Stromal cell of bone marrow (primary cell): ENCODE data around the gene CECR2.

ENCODE experiments used
- DNase-seq: peaks from one replicate; pipeline ENCODE4 v3.0.0-alpha.2; 2012; ENCODE audit warnings: low read depth

Gene CECR2

GRCh38 chr22:17460895-17461294 is 91.6 kb downstream of the CECR2 start:
- DNase-seq: no peak

- DNase-seq: no peak
Measured at GRCh38 chr22:17470880-17471500, 101.7 kb downstream of the CECR2 start.

- DNase-seq: peak; percentile 1
Measured at GRCh38 chr22:17471886-17472535, 102.8 kb downstream of the CECR2 start.

GRCh38 chr22:17472932-17473331 is 103.7 kb downstream of the CECR2 start:
- no peak for DNase-seq

- DNase-seq: no peak
Measured at GRCh38 chr22:17475318-17476230, 106.3 kb downstream of the CECR2 start.

GRCh38 chr22:17476838-17477237 is 107.6 kb downstream of the CECR2 start:
- no peak for DNase-seq

GRCh38 chr22:17477391-17477833 is 108.2 kb downstream of the CECR2 start:
- no peak for DNase-seq

GRCh38 chr22:17479135-17479534 is 109.9 kb downstream of the CECR2 start:
- DNase-seq: no peak

- DNase-seq: no peak
Measured at GRCh38 chr22:17481424-17481823, 112.2 kb downstream of the CECR2 start.

- DNase-seq: no peak
Measured at GRCh38 chr22:17483688-17484372, 114.6 kb downstream of the CECR2 start.

- DNase-seq: no peak
Measured at GRCh38 chr22:17484608-17485007, 115.3 kb downstream of the CECR2 start.

GRCh38 chr22:17486313-17486712 is 117.1 kb downstream of the CECR2 start:
- DNase-seq: no peak

GRCh38 chr22:17486719-17487118 is 117.5 kb downstream of the CECR2 start:
- no peak for DNase-seq

GRCh38 chr22:17489101-17489500 is 119.8 kb downstream of the CECR2 start:
- DNase-seq: no peak

- DNase-seq: no peak
Measured at GRCh38 chr22:17491090-17491640, 121.9 kb downstream of the CECR2 start.

GRCh38 chr22:17492247-17492646 is 123.0 kb downstream of the CECR2 start:
- no peak for DNase-seq

- no peak for DNase-seq
Measured at GRCh38 chr22:17493419-17493981, 124.2 kb downstream of the CECR2 start.

GRCh38 chr22:17496841-17497240 is 127.6 kb downstream of the CECR2 start:
- DNase-seq: no peak

- peak; percentile 45 for DNase-seq
Measured at GRCh38 chr22:17501679-17502285, 132.5 kb downstream of the CECR2 start.

GRCh38 chr22:17508110-17508509 is 138.8 kb downstream of the CECR2 start:
- DNase-seq: no peak

- DNase-seq: no peak
Measured at GRCh38 chr22:17512960-17513359, 143.7 kb downstream of the CECR2 start.
